ENCODE data around the gene RLN3.

DNA sequence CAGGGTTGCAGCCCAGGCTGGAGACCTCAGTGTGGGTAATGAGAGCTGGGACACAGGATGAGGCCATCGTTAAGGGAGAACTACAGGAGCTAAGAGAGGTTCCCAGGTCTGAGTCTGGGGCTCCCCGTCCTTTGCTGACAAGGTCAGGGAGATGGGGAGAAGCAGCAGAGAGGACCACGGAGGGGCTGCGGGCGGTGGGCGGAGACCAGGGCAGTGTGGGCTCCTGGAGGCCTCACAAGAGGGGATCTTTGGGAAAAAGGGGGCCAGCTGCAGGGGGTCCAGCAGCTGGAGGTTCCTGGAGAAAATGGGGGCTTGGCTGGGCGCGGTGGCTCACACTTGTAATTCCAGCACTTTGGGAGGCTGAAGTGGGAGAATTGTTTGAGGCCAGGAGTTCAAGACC is 37.9 kb upstream of the RLN3 start:
- TF ChIP-seq BHLHE40 (IDR thresholded peaks at IDR 0.05; ENCODE audit: borderline replicate concordance) (no peak), FOXK2 (IDR thresholded peaks at IDR 0.05) (no peak)

All from HEK293T (cell line).